Neutrophil (primary cell): ENCODE measurements around the gene ULK1.
"Not testable (repeated sequence)": the region's sequence is repeated elsewhere in the genome, so short reads cannot be mapped to it uniquely, and the experiment has no call there.

Experiments
- H3K27ac ChIP-seq: fragments of 200-600 bp; sonication (generic); 2 replicates; pipeline ENCODE4 v1.5.1; 2016; ENCODE audit warnings: mild to moderate bottlenecking, moderate library complexity
- H3K27me3 ChIP-seq: fragments of 200-600 bp; sonication (generic); 2 replicates; pipeline ENCODE4 v1.6.0; 2016; ENCODE audit warnings: mild to moderate bottlenecking
- H3K36me3 ChIP-seq: fragments of 200-600 bp; sonication (generic); 2 replicates; pipeline ENCODE4 v1.5.1; 2017
- H3K4me1 ChIP-seq, 2 experiments: fragments of 200-600 bp in 1 of 2; sonication (generic) in 1 of 2; 1 replicate in 1 of 2; 2 replicates in 1 of 2; pipeline versions ENCODE4 v1.5.1 to v1.6.1; 2013 to 2016; ENCODE audit warnings: low read depth in 1 of 2, low read length in 1 of 2, mild to moderate bottlenecking in 1 of 2, moderate library complexity in 1 of 2; ENCODE audit not compliant: control insufficient read depth in 1 of 2, insufficient read depth in 1 of 2
- H3K4me3 ChIP-seq, 2 experiments: fragments of 200-600 bp in 1 of 2; sonication (generic) in 1 of 2; 1 replicate in 1 of 2; 2 replicates in 1 of 2; pipeline ENCODE4 v1.5.1; 2013 to 2016; ENCODE audit warnings: low read depth in 1 of 2, low read length in 1 of 2, mild to moderate bottlenecking in 1 of 2, moderate library complexity in 1 of 2
- H3K9me3 ChIP-seq: fragments of 200-600 bp; sonication (generic); 2 replicates; pipeline ENCODE4 v1.5.1; 2016
- TF ChIP-seq, protein P1 (sequence below): fragments of 200-600 bp; sonication (generic); IDR thresholded peaks from 2 replicates; pipeline ENCODE4 v1.5.1; 2016; ENCODE audit warnings: antibody characterized with exemption

The ULK1 gene

GRCh38 chr12:131867891-131868675 lies 26.3 kb upstream of the ULK1 start:
- Histone ChIP-seq H3K36me3 (no peaks in the 10 kb centered on the region), H3K27me3 (no peaks in the 10 kb centered on the region), H3K27ac (peak overlapping the region; percentile 59), H3K4me3 (peak overlapping the region in 1 of 2 experiments; percentile 7), H3K4me1 (peaks cover 59 to 62% of the 10 kb centered on the region in 2 experiments), H3K9me3 (no peaks in the 10 kb centered on the region)
- TF ChIP-seq, protein P1, sequence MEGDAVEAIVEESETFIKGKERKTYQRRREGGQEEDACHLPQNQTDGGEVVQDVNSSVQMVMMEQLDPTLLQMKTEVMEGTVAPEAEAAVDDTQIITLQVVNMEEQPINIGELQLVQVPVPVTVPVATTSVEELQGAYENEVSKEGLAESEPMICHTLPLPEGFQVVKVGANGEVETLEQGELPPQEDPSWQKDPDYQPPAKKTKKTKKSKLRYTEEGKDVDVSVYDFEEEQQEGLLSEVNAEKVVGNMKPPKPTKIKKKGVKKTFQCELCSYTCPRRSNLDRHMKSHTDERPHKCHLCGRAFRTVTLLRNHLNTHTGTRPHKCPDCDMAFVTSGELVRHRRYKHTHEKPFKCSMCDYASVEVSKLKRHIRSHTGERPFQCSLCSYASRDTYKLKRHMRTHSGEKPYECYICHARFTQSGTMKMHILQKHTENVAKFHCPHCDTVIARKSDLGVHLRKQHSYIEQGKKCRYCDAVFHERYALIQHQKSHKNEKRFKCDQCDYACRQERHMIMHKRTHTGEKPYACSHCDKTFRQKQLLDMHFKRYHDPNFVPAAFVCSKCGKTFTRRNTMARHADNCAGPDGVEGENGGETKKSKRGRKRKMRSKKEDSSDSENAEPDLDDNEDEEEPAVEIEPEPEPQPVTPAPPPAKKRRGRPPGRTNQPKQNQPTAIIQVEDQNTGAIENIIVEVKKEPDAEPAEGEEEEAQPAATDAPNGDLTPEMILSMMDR = no peak

GRCh38 chr12:131869871-131870418 lies 24.5 kb upstream of the ULK1 start:
- no peak overlapping the region for H3K27ac ChIP-seq
- no peak overlapping the region for H3K4me3 ChIP-seq
- H3K9me3 ChIP-seq = no peaks in the 10 kb centered on the region

GRCh38 chr12:131871677-131872076 lies 22.7 kb upstream of the ULK1 start:
- no peaks in the 10 kb centered on the region for H3K9me3 ChIP-seq
- TF ChIP-seq, protein P1 = no peak
- peaks cover 72 to 73% of the 10 kb centered on the region in 2 experiments for H3K4me1 ChIP-seq
- H3K4me3 ChIP-seq = peak overlapping the region; percentile 21 to 43
- peak overlapping the region; percentile 80 for H3K27ac ChIP-seq
- no peaks in the 10 kb centered on the region for H3K36me3 ChIP-seq
- no peaks in the 10 kb centered on the region for H3K27me3 ChIP-seq

More at GRCh38 chr12:131869871-131870418, 24.5 kb upstream of the ULK1 start:
- Histone ChIP-seq H3K4me1 (peaks cover 71 to 73% of the 10 kb centered on the region in 2 experiments), H3K27me3 (no peaks in the 10 kb centered on the region), H3K36me3 (no peaks in the 10 kb centered on the region)
- TF ChIP-seq, protein P1 = no peak

DNA sequence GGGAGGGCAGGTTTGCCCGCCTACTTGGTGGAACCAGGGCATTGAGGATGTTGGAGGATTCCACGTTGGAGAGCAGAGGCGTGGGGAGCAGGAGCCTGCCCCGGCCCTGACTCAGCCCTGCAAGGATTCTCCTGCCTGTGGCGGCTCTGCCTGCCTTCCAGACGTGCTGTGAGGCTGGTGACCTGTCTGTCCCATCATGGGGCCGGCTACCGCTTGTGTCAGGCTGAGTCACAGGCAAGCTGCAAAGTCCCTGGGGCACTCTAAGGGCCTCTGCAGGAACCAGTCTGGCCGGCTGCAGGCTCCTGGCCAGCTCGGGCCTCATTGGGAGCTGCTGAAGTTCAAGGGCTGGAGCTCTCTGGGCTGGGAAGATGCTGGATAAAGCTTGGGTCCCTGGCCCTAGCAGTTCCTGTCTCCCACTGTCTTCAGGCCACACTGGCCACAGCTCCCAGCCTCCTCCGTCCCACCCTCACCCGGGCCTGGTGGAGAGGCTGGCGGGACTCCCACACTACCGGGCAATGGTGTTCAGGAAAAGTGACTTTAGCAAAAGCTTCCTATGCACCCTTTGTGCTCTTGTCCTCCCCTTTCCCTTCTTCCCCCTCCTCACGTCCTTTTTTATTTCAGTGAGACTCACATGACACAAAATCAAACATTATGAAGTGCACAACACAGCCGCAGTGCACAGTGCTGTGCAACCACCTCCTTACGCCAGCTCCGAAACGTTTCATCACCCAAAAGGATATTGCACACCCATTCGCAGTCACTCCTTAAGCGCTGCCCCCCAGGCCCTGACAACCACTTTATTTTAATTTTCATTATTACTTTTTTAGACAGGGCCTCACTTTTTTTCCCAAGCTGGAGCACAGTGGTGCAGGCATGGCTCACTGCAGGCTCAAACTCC lies 22.0 kb upstream of the ULK1 start:
- no peaks in the 10 kb centered on the region for H3K9me3 ChIP-seq

DNA sequence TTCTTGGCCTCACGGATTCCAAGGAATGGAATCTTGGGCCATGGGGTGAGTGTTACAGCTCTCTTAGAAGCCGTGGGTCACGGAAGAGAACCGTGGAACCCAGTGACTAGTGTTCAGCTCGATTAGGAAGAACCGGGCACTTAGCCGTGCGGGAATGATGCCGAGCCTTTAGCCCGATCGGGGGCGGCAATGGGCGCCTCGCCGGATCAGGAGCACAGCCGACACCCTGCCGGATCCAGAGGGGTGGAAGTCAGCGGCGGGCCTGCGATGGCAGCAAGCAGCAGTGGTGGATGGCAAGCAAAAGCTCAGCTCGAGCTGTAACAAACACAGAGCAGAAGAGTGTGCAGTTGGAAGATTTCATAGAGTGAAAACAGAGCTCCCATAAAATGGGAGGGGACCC lies 21.1 kb upstream of the ULK1 start:
- no peaks in the 10 kb centered on the region for H3K27me3 ChIP-seq
- peaks cover 71 to 73% of the 10 kb centered on the region in 2 experiments for H3K4me1 ChIP-seq
- H3K4me3 ChIP-seq = peak overlapping the region; percentile 21 to 43
- no peaks in the 10 kb centered on the region for H3K9me3 ChIP-seq
- peak overlapping the region; percentile 80 for H3K27ac ChIP-seq
- no peaks in the 10 kb centered on the region for H3K36me3 ChIP-seq
- TF ChIP-seq, protein P1 = no peak

More for the DNA sequence above, 22.0 kb upstream of the ULK1 start:
- Histone ChIP-seq H3K27ac (peak overlapping the region; percentile 80), H3K4me3 (peak overlapping the region; percentile 21 to 43), H3K27me3 (no peaks in the 10 kb centered on the region), H3K4me1 (peaks cover 71 to 73% of the 10 kb centered on the region in 2 experiments), H3K36me3 (no peaks in the 10 kb centered on the region)
- TF ChIP-seq, protein P1 = no peak

- peaks cover 86 to 87% of the 10 kb centered on the region in 2 experiments for H3K4me1 ChIP-seq
- peak overlapping the region in 1 of 2 experiments; percentile 18 for H3K4me3 ChIP-seq
- not testable (repeated sequence) for H3K27me3 ChIP-seq, H3K36me3 ChIP-seq, H3K9me3 ChIP-seq
- H3K27ac ChIP-seq = peak overlapping the region; percentile 80
Observed at GRCh38 chr12:131874972-131875371, 19.4 kb upstream of the ULK1 start.

DNA sequence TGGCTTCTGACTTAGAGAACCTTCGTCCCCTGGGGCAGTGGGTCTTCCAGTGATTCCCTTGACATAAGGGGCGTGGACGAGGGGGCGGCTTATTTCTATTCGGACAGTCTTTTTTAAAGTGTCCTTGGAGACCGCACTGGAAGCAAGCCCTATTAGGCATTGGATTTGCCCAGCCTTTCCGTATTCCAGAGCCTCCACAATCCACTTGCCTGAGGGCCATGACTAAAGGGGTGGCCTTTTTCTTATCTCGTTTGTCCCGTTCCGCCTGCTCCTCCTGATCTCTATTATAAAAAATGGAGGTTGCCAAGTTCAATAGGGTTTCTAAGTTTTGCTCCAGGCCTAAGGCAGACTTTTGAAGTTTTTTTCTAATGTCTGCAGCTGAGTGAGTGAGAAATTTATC lies 17.2 kb upstream of the ULK1 start:
- Histone ChIP-seq H3K27ac (peak overlapping the region; percentile 82), H3K4me1 (peaks cover 87 to 88% of the 10 kb centered on the region in 2 experiments)
- not testable (repeated sequence) for H3K36me3 ChIP-seq, H3K27me3 ChIP-seq, H3K9me3 ChIP-seq, H3K4me3 ChIP-seq

DNA sequence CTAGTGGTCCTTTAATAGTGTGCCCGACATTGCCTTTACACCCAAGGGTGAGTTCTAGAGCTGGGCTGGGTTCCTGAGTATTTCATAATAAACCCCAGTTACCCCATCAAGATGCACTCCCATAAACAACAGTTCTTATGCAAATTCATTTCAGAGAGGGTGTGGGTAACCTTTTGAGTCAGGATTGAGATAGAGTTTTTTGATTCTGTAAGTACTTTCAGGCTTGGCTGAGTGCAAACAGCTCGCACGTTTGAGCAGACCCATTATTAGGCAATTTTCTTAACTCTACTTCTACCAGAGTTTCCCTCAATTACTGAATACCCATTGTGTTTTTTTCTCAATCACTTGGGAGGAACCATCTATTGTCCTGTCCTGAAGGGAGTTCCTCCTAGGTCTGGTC lies 16.0 kb upstream of the ULK1 start:
- Histone ChIP-seq H3K27ac (peak overlapping the region; percentile 82), H3K4me3 (peak overlapping the region in 1 of 2 experiments; percentile 27), H3K4me1 (peaks cover 87 to 88% of the 10 kb centered on the region in 2 experiments)
- not testable (repeated sequence) for H3K27me3 ChIP-seq, H3K9me3 ChIP-seq, H3K36me3 ChIP-seq
